ENCODE measurements around the gene DGKG. TPM values are rescaled to one million over a fixed set of nuclear protein-coding genes. Genes with fewer than 3 reads are reported as not detected.

The DGKG gene
- total RNA-seq, 1 donor: 2.5 TPM

- DNase-seq (ENCODE audit: insufficient read length, low spot score, missing footprints): no peak
- Histone ChIP-seq H3K36me3 (ENCODE audit: insufficient read depth, low read length) (no peaks in the 10 kb centered on the region), H2AFZ (ENCODE audit: low read length) (peak overlapping the region; percentile 5), H3K79me2 (ENCODE audit: insufficient read depth, low read length) (no peaks in the 10 kb centered on the region), H4K20me1 (ENCODE audit: insufficient read depth, low read length) (no peaks in the 10 kb centered on the region), H3K4me3 (ENCODE audit: insufficient read depth, low read length) (no peak overlapping the region), H3K9me3 (ENCODE audit: low read depth, low read length) (no peaks in the 10 kb centered on the region), H3K4me1 (ENCODE audit: insufficient read depth, low read length) (peaks cover 5% of the 10 kb centered on the region), H3K27me3 (ENCODE audit: insufficient read depth, low read length) (peaks cover 9% of the 10 kb centered on the region), H3K4me2 (ENCODE audit: insufficient read depth, low read length) (no peak overlapping the region), H3K27ac (ENCODE audit: low read depth, low read length) (no peak overlapping the region)
- TF ChIP-seq CTCF (IDR thresholded peaks at IDR 0.05; ENCODE audit: extremely low read depth, low read depth, low read length): no peak
Observed at GRCh38 chr3:186247821-186248814, 113.9 kb downstream of the DGKG start.

DNA sequence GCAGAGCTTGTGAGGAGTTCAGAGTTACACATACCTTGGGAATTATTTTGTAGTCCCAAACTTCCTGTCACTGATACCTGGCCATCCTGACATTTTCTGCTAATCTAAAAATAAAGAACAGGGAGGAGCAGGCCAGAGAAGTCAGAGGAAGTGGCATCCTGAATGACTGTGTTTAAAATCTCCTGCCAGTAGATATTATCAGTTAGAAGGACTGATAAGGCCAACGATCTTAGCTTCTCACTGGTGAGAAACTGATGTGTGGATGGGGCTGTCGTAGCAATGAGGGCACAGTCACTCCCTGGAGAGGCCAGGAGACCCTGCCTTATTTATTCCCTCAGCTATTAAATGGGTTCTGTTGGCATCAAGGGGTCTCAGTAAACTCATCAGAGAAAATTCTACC lies 115.1 kb downstream of the DGKG start:
- H3K4me2 ChIP-seq (ENCODE audit: insufficient read depth, low read length): no peak overlapping the region
- H4K20me1 ChIP-seq (ENCODE audit: insufficient read depth, low read length): no peaks in the 10 kb centered on the region
- H3K4me3 ChIP-seq (ENCODE audit: insufficient read depth, low read length): no peak overlapping the region
- peaks cover 6% of the 10 kb centered on the region for H3K27me3 ChIP-seq (ENCODE audit: insufficient read depth, low read length)
- DNase-seq (ENCODE audit: insufficient read length, low spot score, missing footprints): no peak
- no peaks in the 10 kb centered on the region for H3K79me2 ChIP-seq (ENCODE audit: insufficient read depth, low read length)
- no peak overlapping the region for H3K27ac ChIP-seq (ENCODE audit: low read depth, low read length)
- H3K4me1 ChIP-seq (ENCODE audit: insufficient read depth, low read length): peaks cover 15% of the 10 kb centered on the region
- H2AFZ ChIP-seq (ENCODE audit: low read length): no peak overlapping the region
- no peaks in the 10 kb centered on the region for H3K9me3 ChIP-seq (ENCODE audit: low read depth, low read length)
- H3K36me3 ChIP-seq (ENCODE audit: insufficient read depth, low read length): no peaks in the 10 kb centered on the region
- TF ChIP-seq CTCF (IDR thresholded peaks at IDR 0.05; ENCODE audit: extremely low read depth, low read depth, low read length): no peak

- no peak overlapping the region for H2AFZ ChIP-seq (ENCODE audit: low read length)
- no peak overlapping the region for H3K27ac ChIP-seq (ENCODE audit: low read depth, low read length)
- no peaks in the 10 kb centered on the region for H4K20me1 ChIP-seq (ENCODE audit: insufficient read depth, low read length)
- TF ChIP-seq CTCF (IDR thresholded peaks at IDR 0.05; ENCODE audit: extremely low read depth, low read depth, low read length): no peak
- H3K79me2 ChIP-seq (ENCODE audit: insufficient read depth, low read length): no peaks in the 10 kb centered on the region
- peaks cover 19% of the 10 kb centered on the region for H3K4me1 ChIP-seq (ENCODE audit: insufficient read depth, low read length)
- DNase-seq (ENCODE audit: insufficient read length, low spot score, missing footprints): no peak
- H3K9me3 ChIP-seq (ENCODE audit: low read depth, low read length): no peaks in the 10 kb centered on the region
- peaks cover 6% of the 10 kb centered on the region for H3K27me3 ChIP-seq (ENCODE audit: insufficient read depth, low read length)
- no peak overlapping the region for H3K4me3 ChIP-seq (ENCODE audit: insufficient read depth, low read length)
- H3K4me2 ChIP-seq (ENCODE audit: insufficient read depth, low read length): no peak overlapping the region
- H3K36me3 ChIP-seq (ENCODE audit: insufficient read depth, low read length): no peaks in the 10 kb centered on the region
Observed at GRCh38 chr3:186244016-186244415, 118.0 kb downstream of the DGKG start.

All from osteoblast (primary cell).